GM18526 (cell line): ENCODE measurements around the gene STAP2.
A peak's percentile ranks its signal among the peaks of the same experiment; 100 is the strongest.

Experiments
- POLR2A ChIP-seq: IDR thresholded peaks from 3 replicates; pipeline ENCODE4 v1.6.1; 2011; ENCODE audit not compliant: insufficient read length; ENCODE audit errors: extremely low read depth

Gene STAP2

DNA sequence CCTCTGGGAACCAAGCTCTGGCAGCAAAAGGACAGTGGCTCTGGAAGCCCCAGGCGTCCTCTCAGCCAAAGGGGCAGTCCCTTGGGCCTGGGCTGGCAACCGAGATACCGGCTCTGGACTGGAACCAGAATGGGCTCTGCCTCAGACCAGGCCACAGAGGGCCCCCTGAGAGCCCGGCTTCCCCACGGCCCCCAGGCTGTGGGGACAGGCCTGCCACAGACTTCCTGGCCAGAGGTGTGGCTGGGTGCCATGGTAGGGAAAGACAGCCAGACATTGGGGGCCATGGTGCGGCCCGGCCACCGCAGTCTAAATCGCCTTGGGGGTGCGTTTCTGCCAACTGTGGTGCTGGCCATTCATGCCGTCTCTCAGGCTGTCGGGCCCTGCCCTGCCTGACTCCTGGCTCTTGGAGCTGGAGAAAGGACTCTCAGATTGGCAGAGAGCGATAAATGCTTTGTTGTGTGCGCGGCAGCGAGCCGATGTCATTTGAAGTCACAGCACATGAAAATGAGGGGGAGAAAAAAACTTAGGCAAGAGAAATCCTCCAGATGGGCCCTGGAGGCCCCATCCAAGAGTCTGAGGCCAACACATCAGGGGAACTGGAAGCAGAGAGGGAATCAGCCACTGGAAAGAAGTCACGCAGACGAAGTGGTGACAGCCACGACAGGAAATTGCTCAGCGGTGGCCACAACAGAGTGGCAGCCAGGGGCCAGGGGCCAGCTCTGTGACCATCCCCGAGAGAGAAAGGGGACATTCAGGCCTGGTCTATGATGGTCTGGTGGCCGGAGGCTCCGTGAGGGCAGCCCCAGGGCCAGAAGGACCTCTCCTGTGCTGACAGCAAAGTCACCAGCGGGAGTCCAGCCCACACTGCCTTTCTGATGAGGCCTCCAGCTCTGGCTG is 35.2 kb upstream of the STAP2 start:
- TF ChIP-seq POLR2A, result no peak

- TF ChIP-seq POLR2A, result no peak
Observed at GRCh38 chr19:4373013-4373367, 34.4 kb upstream of the STAP2 start.

- no peak for TF ChIP-seq POLR2A
Observed at GRCh38 chr19:4372165-4373012, 33.8 kb upstream of the STAP2 start.

- TF ChIP-seq POLR2A, result no peak
Observed at GRCh38 chr19:4371247-4372164, 32.9 kb upstream of the STAP2 start.

DNA sequence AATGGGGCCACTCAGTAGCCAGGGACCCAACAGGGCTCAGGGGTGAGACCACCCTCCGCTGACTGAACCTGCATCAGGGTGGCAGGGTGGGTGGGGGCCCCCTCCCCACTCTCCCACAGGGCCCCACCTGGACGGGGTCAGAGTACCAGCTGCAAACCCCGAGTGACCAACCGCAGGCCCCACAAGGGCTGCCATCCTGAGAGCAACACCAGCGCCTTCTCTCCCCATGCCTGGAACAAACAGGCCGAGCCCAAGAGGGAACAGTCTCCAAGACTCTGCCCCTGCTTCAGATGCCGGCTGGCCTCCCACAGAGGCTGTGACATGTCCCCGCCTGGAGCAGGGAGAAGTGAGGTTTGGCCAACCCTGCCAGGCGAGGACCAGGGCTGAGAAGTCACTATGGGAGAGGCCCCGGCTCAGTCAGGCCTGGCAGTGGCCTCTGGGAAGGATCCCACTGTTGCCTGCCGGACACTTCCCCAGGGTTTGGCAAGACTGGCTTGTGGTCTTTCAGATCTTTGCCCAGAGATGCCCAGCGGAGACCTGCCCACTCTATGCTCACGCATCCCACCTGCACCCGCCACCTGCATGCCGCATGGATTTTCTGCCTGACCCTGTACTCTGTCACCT is 31.9 kb upstream of the STAP2 start:
- no peak for TF ChIP-seq POLR2A

GRCh38 chr19:4369888-4370260 is 31.2 kb upstream of the STAP2 start:
- TF ChIP-seq POLR2A, result no peak

GRCh38 chr19:4369109-4369887 is 30.7 kb upstream of the STAP2 start:
- peak; percentile 53 for TF ChIP-seq POLR2A

- TF ChIP-seq POLR2A, result no peak
Observed at GRCh38 chr19:4368128-4368820, 29.6 kb upstream of the STAP2 start.

DNA sequence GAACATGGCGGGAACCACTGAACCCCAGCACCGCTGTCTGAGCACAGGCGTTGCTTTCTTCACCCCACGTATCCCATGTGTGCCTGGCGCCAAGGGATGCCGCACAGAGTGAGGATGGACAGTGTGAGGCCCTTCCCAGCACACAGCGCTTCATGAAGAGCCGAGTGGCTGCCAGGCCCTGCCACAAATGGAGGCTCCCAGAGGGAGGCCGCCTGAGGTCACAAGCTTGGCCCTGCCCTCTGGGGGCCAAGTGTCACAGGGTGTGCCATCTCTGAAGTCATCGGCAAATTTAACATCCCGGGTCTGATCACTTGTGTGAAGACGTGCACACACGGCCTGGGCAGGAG is 29.1 kb upstream of the STAP2 start:
- no peak for TF ChIP-seq POLR2A

- TF ChIP-seq POLR2A, result no peak
Observed at GRCh38 chr19:4367336-4367723, 28.7 kb upstream of the STAP2 start.

GRCh38 chr19:4366666-4367335 is 28.2 kb upstream of the STAP2 start:
- TF ChIP-seq POLR2A, result no peak

DNA sequence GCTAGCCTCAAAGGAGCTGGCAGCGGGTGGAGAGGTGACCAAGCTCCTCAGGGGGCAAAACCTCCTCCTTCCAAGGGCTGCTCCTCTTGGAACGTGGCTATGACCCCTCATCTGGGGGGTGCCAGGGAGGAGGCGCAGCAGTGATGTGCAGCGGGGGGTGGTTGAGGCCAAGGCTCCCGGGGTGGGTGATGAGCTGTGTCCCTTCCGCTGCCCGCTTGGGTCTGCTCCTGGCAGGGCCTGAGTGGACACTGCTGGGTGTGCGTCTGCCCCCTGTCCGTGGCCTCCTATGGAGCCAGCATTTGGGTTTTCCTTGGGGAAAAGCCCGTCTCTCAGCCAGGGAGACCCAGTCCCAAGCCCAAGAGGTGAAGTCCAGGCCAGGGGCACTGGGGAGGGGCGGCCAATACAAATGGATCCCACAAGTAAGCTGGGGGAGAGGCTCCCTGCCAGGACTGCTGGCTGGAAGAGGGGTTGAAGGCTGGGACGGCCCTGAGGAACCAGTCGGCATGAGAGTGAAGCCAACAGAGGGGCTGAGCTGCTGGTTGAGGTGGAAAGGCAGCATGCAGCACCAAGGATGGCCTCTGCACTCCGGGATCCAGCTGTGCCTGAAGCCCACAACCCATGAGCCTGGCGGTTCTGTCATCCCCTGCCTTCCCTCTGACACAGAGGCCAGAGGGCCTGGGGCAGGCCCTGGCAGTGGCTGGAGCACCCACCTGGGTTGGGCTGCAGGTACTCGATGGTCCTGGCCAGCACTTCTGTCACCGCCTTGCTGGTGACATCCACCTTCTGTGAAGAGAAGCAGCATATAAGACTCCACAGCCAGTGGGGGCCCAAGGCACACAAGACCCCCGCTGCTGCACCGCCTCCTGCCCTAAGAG is 27.4 kb upstream of the STAP2 start:
- TF ChIP-seq POLR2A, result no peak
